CD4-positive, alpha-beta T cell treated with Interleukin-12 subunit alpha and Interleukin-12 subunit beta, for 1 hour (primary cell): Measurements from ENCODE around the gene DRD2.

Experiments
- DNase-seq: peaks from one replicate; pipeline ENCODE4 v3.0.0-alpha.2; 2020

DRD2 gene

GRCh38 chr11:113440816-113441215 lies 34.4 kb downstream of the DRD2 start:
- no peak for DNase-seq

- no peak for DNase-seq
These were observed 38.4 kb downstream of the DRD2 start for GRCh38 chr11:113436672-113437252.

- no peak for DNase-seq
These were observed 39.8 kb downstream of the DRD2 start for GRCh38 chr11:113435190-113435968.

GRCh38 chr11:113431746-113432145 lies 43.5 kb downstream of the DRD2 start:
- no peak for DNase-seq

GRCh38 chr11:113426686-113427085 lies 48.5 kb downstream of the DRD2 start:
- DNase-seq, result no peak

- DNase-seq, result no peak
These were observed 54.4 kb downstream of the DRD2 start for GRCh38 chr11:113420808-113421207.

GRCh38 chr11:113419454-113420003 lies 55.7 kb downstream of the DRD2 start:
- DNase-seq, result no peak

- no peak for DNase-seq
These were observed 57.8 kb downstream of the DRD2 start for GRCh38 chr11:113417428-113417827.

GRCh38 chr11:113415343-113415742 lies 59.9 kb downstream of the DRD2 start:
- no peak for DNase-seq

GRCh38 chr11:113412675-113413074 lies 62.5 kb downstream of the DRD2 start:
- DNase-seq, result no peak

- DNase-seq, result no peak
These were observed 63.7 kb downstream of the DRD2 start for GRCh38 chr11:113411536-113411935.

GRCh38 chr11:113410414-113411135 lies 64.6 kb downstream of the DRD2 start:
- no peak for DNase-seq

GRCh38 chr11:113409526-113409925 lies 65.7 kb downstream of the DRD2 start:
- no peak for DNase-seq

GRCh38 chr11:113408887-113409286 lies 66.3 kb downstream of the DRD2 start:
- no peak for DNase-seq

- no peak for DNase-seq
These were observed 67.0 kb downstream of the DRD2 start for GRCh38 chr11:113408206-113408605.

- no peak for DNase-seq
These were observed 68.0 kb downstream of the DRD2 start for GRCh38 chr11:113407163-113407562.

GRCh38 chr11:113405724-113406478 lies 69.3 kb downstream of the DRD2 start:
- no peak for DNase-seq

GRCh38 chr11:113404859-113405430 lies 70.3 kb downstream of the DRD2 start:
- no peak for DNase-seq

GRCh38 chr11:113401718-113402117 lies 73.5 kb downstream of the DRD2 start:
- no peak for DNase-seq

GRCh38 chr11:113400631-113401230 lies 74.5 kb downstream of the DRD2 start:
- no peak for DNase-seq

GRCh38 chr11:113398669-113399430 lies 76.3 kb downstream of the DRD2 start:
- no peak for DNase-seq
